ENCODE results near the gene EMILIN1. TPM values are rescaled to one million over a fixed set of nuclear protein-coding genes. Genes with fewer than 3 reads are reported as not detected.

Gene EMILIN1
- total RNA-seq, 4 donors from 2014 or later, result 6.8 to 18.2 (median 11.3) TPM

- intact Hi-C loops (cut with DNase I; ENCODE audit: low total_unique reads), result no loop called here
- no peak for TF ChIP-seq POLR2A (IDR thresholded peaks at IDR 0.05)
- TF ChIP-seq CTCF (IDR thresholded peaks at IDR 0.05 in 4 of 5, conservative IDR thresholded peaks at IDR 0.05 in 1 of 5), result no peak
- peaks cover 0 to 25% of the 10 kb centered on the region in 2 donors for H3K36me3 ChIP-seq
- H3K27me3 ChIP-seq, result no peaks in the 10 kb centered on the region
- peaks cover 23 to 37% of the 10 kb centered on the region in 2 donors for H3K4me1 ChIP-seq
- no peaks in the 10 kb centered on the region for H3K9me3 ChIP-seq
- in situ Hi-C loops (cut with MboI; ENCODE audit: low sequenced_read_pairs in 4 of 4), result no loop called here
- H3K4me3 ChIP-seq, result no peak overlapping the region
- no peak for DNase-seq
- H3K27ac ChIP-seq, result peak overlapping the region in 3 of 4 donors; percentile 27 to 49 (median 35)
- ATAC-seq, result no peak
Measured at GRCh38 chr2:27128668-27129571, 50.5 kb downstream of the EMILIN1 start.

GRCh38 chr2:27130396-27130795 lies 52.0 kb downstream of the EMILIN1 start:
- Histone ChIP-seq H3K27me3 (no peaks in the 10 kb centered on the region), H3K27ac (no peak overlapping the region), H3K36me3 (peaks cover 0 to 25% of the 10 kb centered on the region in 2 donors), H3K4me3 (no peak overlapping the region), H3K9me3 (no peaks in the 10 kb centered on the region), H3K4me1 (peaks cover 23 to 30% of the 10 kb centered on the region in 2 donors)
- DNase-seq (no peak), ATAC-seq (no peak)
- in situ Hi-C loops (cut with MboI; ENCODE audit: low sequenced_read_pairs in 4 of 4), result no loop called here
- TF ChIP-seq POLR2A (IDR thresholded peaks at IDR 0.05), result no peak
- intact Hi-C loops (cut with DNase I; ENCODE audit: low total_unique reads), result no loop called here

- in situ Hi-C loops (cut with MboI; ENCODE audit: low sequenced_read_pairs in 4 of 4) (no loop called here), intact Hi-C loops (cut with DNase I; ENCODE audit: low total_unique reads) (no loop called here)
- no peak for ATAC-seq
- H3K9me3 ChIP-seq, result no peaks in the 10 kb centered on the region
- no peak overlapping the region for H3K4me3 ChIP-seq
- H3K27ac ChIP-seq, result peak overlapping the region in 1 of 4 donors; percentile 43
- H3K36me3 ChIP-seq, result peaks cover 0 to 25% of the 10 kb centered on the region in 2 donors
- no peak for DNase-seq
- H3K4me1 ChIP-seq, result peaks cover 16 to 21% of the 10 kb centered on the region in 2 donors
- TF ChIP-seq POLR2A (IDR thresholded peaks at IDR 0.05) (no peak), CTCF (IDR thresholded peaks at IDR 0.05 in 4 of 5, conservative IDR thresholded peaks at IDR 0.05 in 1 of 5) (no peak)
- no peaks in the 10 kb centered on the region for H3K27me3 ChIP-seq
Measured at GRCh38 chr2:27131429-27131828, 53.0 kb downstream of the EMILIN1 start.

GRCh38 chr2:27133195-27133875 lies 54.9 kb downstream of the EMILIN1 start:
- peak overlapping the region; percentile 84 to 99 (median 96) for H3K27ac ChIP-seq
- H3K36me3 ChIP-seq, result peaks cover 0 to 25% of the 10 kb centered on the region in 2 donors
- intact Hi-C loops (cut with DNase I; ENCODE audit: low total_unique reads) (no loop called here), in situ Hi-C loops (cut with MboI; ENCODE audit: low sequenced_read_pairs in 4 of 4) (no loop called here)
- H3K27me3 ChIP-seq, result no peaks in the 10 kb centered on the region
- peaks cover 15 to 16% of the 10 kb centered on the region in 2 donors for H3K4me1 ChIP-seq
- DNase-seq, result peak; percentile 48 to 63
- peak overlapping the region; percentile 79 to 100 (median 88) for H3K4me3 ChIP-seq
- no peaks in the 10 kb centered on the region for H3K9me3 ChIP-seq
- TF ChIP-seq CTCF (IDR thresholded peaks at IDR 0.05 in 4 of 5, conservative IDR thresholded peaks at IDR 0.05 in 1 of 5) (no peak), POLR2A (IDR thresholded peaks at IDR 0.05) (no peak)
- peak; percentile 25 to 57 for ATAC-seq

Data from gastrocnemius medialis (tissue), 4 donors.